Central memory CD8-positive, alpha-beta T cell (primary cell): ENCODE measurements around the gene DMBT1.

Experiments
- ATAC-seq: fragments of 150-1000 bp; cut with Tn5 transposase; replicated peaks from 2 replicates; pipeline ENCODE4 v1.10.0; 2022; ENCODE audit warnings: mild to moderate bottlenecking, moderate FRiP score, moderate number of reproducible peaks; ENCODE audit not compliant: poor library complexity, severe bottlenecking; ENCODE audit errors: extremely low read depth
- DNase-seq, 2 donors: peaks; one replicate each; pipeline ENCODE4 v3.0.0; 2021; ENCODE audit warnings: low spot score in 2 of 2
- H3K27ac Mint-ChIP-seq: one replicate; pipeline ENCODE4 v1.8.0; 2022; ENCODE audit warnings: low read depth, mild to moderate bottlenecking, moderate library complexity, mixed read lengths
- H3K27me3 Mint-ChIP-seq: one replicate; pipeline ENCODE4 v1.8.0; 2022; ENCODE audit warnings: mixed read lengths
- H3K36me3 Mint-ChIP-seq: one replicate; pipeline ENCODE4 v1.8.0; 2022; ENCODE audit warnings: mild to moderate bottlenecking, moderate library complexity, mixed read lengths; ENCODE audit not compliant: insufficient read depth
- H3K4me1 Mint-ChIP-seq: one replicate; pipeline ENCODE4 v1.8.0; 2022; ENCODE audit warnings: mixed read lengths
- H3K4me3 Mint-ChIP-seq: one replicate; pipeline ENCODE4 v1.8.0; 2022; ENCODE audit warnings: mild to moderate bottlenecking, moderate library complexity, mixed read lengths
- H3K9me3 Mint-ChIP-seq: one replicate; pipeline ENCODE4 v1.8.0; 2022; ENCODE audit warnings: mixed read lengths

Gene DMBT1

GRCh38 chr10:122659651-122660050, 99.1 kb downstream of the DMBT1 start:
- ATAC-seq, result no peak
- no peaks in the 10 kb centered on the region for H3K9me3 Mint-ChIP-seq
- H3K4me3 Mint-ChIP-seq, result no peak overlapping the region
- no peaks in the 10 kb centered on the region for H3K36me3 Mint-ChIP-seq
- H3K27me3 Mint-ChIP-seq, result peaks cover 43% of the 10 kb centered on the region
- H3K27ac Mint-ChIP-seq, result no peak overlapping the region
- no peaks in the 10 kb centered on the region for H3K4me1 Mint-ChIP-seq
- DNase-seq, result no peak

DNA sequence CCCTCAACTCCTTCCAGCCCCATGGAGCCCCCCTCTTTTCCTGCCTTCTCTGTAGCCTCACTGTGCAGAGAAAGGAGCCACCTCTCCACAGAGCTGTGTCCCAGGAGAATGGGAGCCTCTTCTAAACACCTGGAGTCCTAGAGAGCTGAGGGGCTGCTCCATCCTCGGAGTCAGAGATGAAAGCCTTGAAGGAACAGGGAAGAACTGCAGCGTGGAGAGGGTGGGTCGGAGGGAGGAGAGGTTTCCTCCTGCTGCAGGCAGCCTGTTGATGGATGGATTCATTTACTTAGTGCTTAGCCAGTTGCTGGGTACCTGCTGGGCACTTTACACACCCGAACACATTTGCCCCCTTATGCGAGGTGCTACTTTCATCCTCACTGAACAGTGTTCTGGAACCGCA, 100.1 kb downstream of the DMBT1 start:
- no peaks in the 10 kb centered on the region for H3K9me3 Mint-ChIP-seq
- ATAC-seq (no peak), DNase-seq (no peak)

GRCh38 chr10:122662231-122662630, 101.7 kb downstream of the DMBT1 start:
- H3K27ac Mint-ChIP-seq, result no peak overlapping the region
- H3K9me3 Mint-ChIP-seq, result no peaks in the 10 kb centered on the region
- no peaks in the 10 kb centered on the region for H3K36me3 Mint-ChIP-seq
- DNase-seq, result no peak
- no peaks in the 10 kb centered on the region for H3K4me1 Mint-ChIP-seq
- no peak for ATAC-seq
- peaks cover 52% of the 10 kb centered on the region for H3K27me3 Mint-ChIP-seq
- no peak overlapping the region for H3K4me3 Mint-ChIP-seq

More for the DNA sequence above, 100.1 kb downstream of the DMBT1 start:
- Mint-ChIP-seq H3K4me3 (no peak overlapping the region), H3K27ac (no peak overlapping the region), H3K36me3 (no peaks in the 10 kb centered on the region), H3K27me3 (peaks cover 43% of the 10 kb centered on the region), H3K4me1 (no peaks in the 10 kb centered on the region)

- DNase-seq, result no peak
- Mint-ChIP-seq H3K4me3 (no peak overlapping the region), H3K27me3 (peaks cover 61% of the 10 kb centered on the region), H3K4me1 (no peaks in the 10 kb centered on the region), H3K27ac (no peak overlapping the region), H3K9me3 (no peaks in the 10 kb centered on the region), H3K36me3 (no peaks in the 10 kb centered on the region)
- no peak for ATAC-seq
These were observed 103.1 kb downstream of the DMBT1 start for GRCh38 chr10:122663516-122664130.

- Mint-ChIP-seq H3K4me1 (no peaks in the 10 kb centered on the region), H3K27ac (no peak overlapping the region), H3K27me3 (peaks cover 61% of the 10 kb centered on the region), H3K36me3 (no peaks in the 10 kb centered on the region), H3K4me3 (no peak overlapping the region), H3K9me3 (no peaks in the 10 kb centered on the region)
- no peak for DNase-seq
- ATAC-seq, result no peak
These were observed 103.9 kb downstream of the DMBT1 start for GRCh38 chr10:122664501-122664900.

DNA sequence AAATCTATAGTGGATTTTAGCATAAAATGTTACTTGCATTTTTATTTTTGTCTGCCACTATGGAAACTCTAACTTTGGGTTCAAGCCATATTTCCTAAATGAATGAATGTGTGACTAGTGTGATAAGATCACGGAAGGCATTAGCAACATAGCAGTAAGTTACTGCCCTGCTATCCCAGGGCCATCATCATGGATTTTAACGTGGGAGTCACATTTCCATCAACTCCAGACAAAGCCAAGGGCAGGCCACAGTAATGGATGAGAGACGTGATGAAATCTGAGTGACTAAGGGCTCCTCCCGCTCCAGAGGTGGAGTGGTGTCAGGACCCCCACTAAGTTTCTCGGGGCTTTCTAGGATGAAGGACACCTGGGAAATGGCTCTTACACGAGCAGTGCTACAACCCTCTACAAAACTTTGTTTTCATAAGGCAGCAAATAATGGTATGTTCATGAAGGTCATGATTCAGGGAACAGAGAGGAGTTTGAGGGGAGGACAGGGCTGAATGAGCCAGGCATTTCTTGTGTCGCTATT, 104.8 kb downstream of the DMBT1 start:
- ATAC-seq, result no peak
- H3K36me3 Mint-ChIP-seq, result no peaks in the 10 kb centered on the region
- DNase-seq, result no peak
- H3K27me3 Mint-ChIP-seq, result peaks cover 69% of the 10 kb centered on the region
- H3K4me1 Mint-ChIP-seq, result no peaks in the 10 kb centered on the region
- H3K27ac Mint-ChIP-seq, result no peak overlapping the region
- H3K4me3 Mint-ChIP-seq, result no peak overlapping the region
- H3K9me3 Mint-ChIP-seq, result no peaks in the 10 kb centered on the region

DNA sequence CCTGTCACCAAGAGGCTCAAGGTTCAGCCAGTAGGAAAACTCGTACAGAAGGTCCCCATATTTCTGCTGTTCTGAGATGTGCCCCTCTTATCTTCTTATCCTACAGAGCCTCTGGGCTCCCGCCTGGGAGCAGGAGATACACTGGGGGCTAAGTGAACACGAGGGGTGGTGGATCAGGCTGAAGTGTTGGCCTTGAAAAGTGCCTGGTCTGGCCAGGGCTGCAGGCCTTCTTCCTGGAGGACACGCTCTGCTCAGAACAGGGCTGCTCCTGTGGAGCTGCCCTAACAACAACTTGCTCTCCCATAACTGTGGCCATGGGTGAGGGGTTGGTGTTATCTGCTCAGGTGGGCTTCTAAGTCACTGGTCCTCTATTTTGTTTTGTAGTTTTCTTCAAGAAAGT, 105.4 kb downstream of the DMBT1 start:
- Mint-ChIP-seq H3K36me3 (peaks cover under 1% of the 10 kb centered on the region), H3K27ac (no peak overlapping the region), H3K4me3 (no peak overlapping the region), H3K9me3 (no peaks in the 10 kb centered on the region), H3K27me3 (peaks cover 74% of the 10 kb centered on the region), H3K4me1 (no peaks in the 10 kb centered on the region)
- no peak for DNase-seq
- no peak for ATAC-seq

DNA sequence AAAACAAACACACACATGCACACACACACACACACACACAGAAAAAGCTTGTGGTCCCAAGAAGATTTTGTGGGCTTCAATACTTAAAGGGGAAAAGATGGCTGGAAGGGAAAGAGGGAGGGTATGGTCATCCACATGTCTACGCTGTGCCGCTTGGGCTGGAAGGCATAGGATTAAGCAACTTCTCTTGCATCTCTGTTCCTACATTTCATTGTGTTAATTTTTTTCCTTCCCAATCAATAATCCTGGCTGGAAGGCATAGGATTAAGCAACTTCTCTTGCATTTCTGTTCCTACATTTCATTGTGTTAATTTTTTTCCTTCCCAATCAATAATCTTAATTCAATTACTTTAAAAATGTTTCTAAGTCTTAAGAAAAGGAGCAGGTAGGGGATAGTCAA, 108.5 kb downstream of the DMBT1 start:
- Mint-ChIP-seq H3K4me3 (no peak overlapping the region), H3K27ac (no peak overlapping the region), H3K36me3 (peaks cover 2% of the 10 kb centered on the region), H3K27me3 (peaks cover 79% of the 10 kb centered on the region), H3K4me1 (no peaks in the 10 kb centered on the region), H3K9me3 (no peaks in the 10 kb centered on the region)
- DNase-seq (no peak), ATAC-seq (no peak)

DNA sequence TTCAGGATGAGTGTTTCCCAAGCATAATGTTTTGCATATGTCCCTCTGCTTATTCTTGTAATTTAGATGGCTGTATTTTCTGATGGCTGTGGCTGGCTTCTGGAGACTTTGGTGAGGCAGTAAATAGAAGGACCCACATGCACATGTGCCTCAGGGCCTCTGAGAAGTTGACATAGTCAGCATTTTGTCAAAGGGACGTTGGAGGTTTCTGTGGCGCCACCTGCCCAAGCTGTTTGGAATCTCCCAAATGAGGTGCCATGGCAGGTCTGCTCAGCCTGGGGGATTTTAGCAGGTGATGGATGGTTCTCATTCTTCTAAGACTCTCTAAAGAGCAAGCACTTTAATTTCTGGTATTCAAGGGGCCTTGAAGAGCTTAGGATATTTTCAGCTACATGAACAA, 109.3 kb downstream of the DMBT1 start:
- ATAC-seq, result no peak
- H3K4me3 Mint-ChIP-seq, result no peak overlapping the region
- no peaks in the 10 kb centered on the region for H3K4me1 Mint-ChIP-seq
- no peak for DNase-seq
- no peak overlapping the region for H3K27ac Mint-ChIP-seq
- H3K27me3 Mint-ChIP-seq, result peaks cover 79% of the 10 kb centered on the region
- H3K36me3 Mint-ChIP-seq, result peaks cover 2% of the 10 kb centered on the region
- H3K9me3 Mint-ChIP-seq, result no peaks in the 10 kb centered on the region

DNA sequence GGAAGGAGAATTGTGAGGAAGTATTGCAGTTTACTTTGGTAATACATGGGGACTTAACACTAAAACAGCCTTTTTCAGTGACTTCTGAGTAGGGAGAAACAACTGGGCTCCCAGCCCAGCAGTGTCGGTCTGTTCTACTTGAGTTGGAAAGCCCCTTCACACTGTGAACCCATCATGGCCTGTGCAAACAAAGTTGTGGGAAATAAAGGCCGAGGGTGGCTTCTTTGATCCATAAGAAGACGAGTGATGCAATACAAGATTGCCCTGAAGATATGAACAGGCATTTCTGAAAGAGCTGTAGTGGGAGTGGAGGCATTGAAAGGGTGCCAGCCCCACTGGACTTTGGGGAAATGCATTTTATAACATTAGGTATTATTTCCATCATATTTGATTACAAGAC, 110.8 kb downstream of the DMBT1 start:
- DNase-seq (no peak), ATAC-seq (no peak)
- peaks cover 2% of the 10 kb centered on the region for H3K36me3 Mint-ChIP-seq
- no peak overlapping the region for H3K4me3 Mint-ChIP-seq
- H3K27me3 Mint-ChIP-seq, result peaks cover 79% of the 10 kb centered on the region
- H3K9me3 Mint-ChIP-seq, result no peaks in the 10 kb centered on the region
- no peak overlapping the region for H3K27ac Mint-ChIP-seq
- no peaks in the 10 kb centered on the region for H3K4me1 Mint-ChIP-seq

DNA sequence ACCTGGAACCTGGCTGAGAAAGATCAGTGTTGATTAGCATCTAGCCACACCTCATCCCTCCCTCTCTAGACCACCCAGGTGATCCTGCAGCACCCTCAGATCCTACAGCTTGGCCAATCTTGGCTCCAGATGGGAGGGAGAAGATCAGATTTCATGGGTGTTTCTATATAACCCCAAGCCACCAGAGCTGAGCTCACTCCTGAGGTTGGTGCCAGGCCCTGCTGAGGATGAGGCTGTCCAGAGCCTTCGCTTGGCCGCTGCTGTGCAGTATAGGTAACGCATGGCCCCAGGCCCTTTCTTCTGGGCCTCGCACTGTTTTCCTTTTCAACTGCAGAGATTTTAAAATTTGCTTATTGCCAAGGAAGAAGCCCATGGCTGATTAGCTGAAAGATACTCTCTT, 112.1 kb downstream of the DMBT1 start:
- Mint-ChIP-seq H3K4me1 (no peaks in the 10 kb centered on the region), H3K27me3 (peaks cover 79% of the 10 kb centered on the region), H3K9me3 (no peaks in the 10 kb centered on the region), H3K4me3 (no peak overlapping the region), H3K36me3 (peaks cover 2% of the 10 kb centered on the region), H3K27ac (no peak overlapping the region)
- no peak for ATAC-seq
- no peak for DNase-seq

GRCh38 chr10:122673269-122673668, 112.7 kb downstream of the DMBT1 start:
- peaks cover 81% of the 10 kb centered on the region for H3K27me3 Mint-ChIP-seq
- H3K4me1 Mint-ChIP-seq, result no peaks in the 10 kb centered on the region
- no peaks in the 10 kb centered on the region for H3K9me3 Mint-ChIP-seq
- no peak for DNase-seq
- peaks cover 2% of the 10 kb centered on the region for H3K36me3 Mint-ChIP-seq
- ATAC-seq, result no peak
- no peak overlapping the region for H3K4me3 Mint-ChIP-seq
- H3K27ac Mint-ChIP-seq, result no peak overlapping the region

GRCh38 chr10:122673731-122674130, 113.2 kb downstream of the DMBT1 start:
- no peak overlapping the region for H3K4me3 Mint-ChIP-seq
- no peak overlapping the region for H3K27ac Mint-ChIP-seq
- H3K27me3 Mint-ChIP-seq, result peaks cover 86% of the 10 kb centered on the region
- H3K4me1 Mint-ChIP-seq, result no peaks in the 10 kb centered on the region
- no peak for DNase-seq
- no peak for ATAC-seq
- no peaks in the 10 kb centered on the region for H3K9me3 Mint-ChIP-seq
- peaks cover 2% of the 10 kb centered on the region for H3K36me3 Mint-ChIP-seq
